GM21737 (cell line): ENCODE data around the gene ANKRD11.
A peak's percentile ranks its signal among the peaks of the same experiment; 100 is the strongest.

Experiments used
- ATAC-seq: cut with Tn5 transposase; IDR thresholded peaks from one replicate; pipeline ENCODE4 v1.9.1; 2021; ENCODE audit warnings: mild to moderate bottlenecking, moderate library complexity; ENCODE audit not compliant: unreplicated experiment

The ANKRD11 gene

GRCh38 chr16:89319886-89320781 lies 170.2 kb downstream of the ANKRD11 start:
- ATAC-seq, result no peak

- ATAC-seq, result no peak
These were observed 170.8 kb downstream of the ANKRD11 start for GRCh38 chr16:89319631-89319885.

GRCh38 chr16:89318871-89319630 lies 171.3 kb downstream of the ANKRD11 start:
- no peak for ATAC-seq

- ATAC-seq, result no peak
These were observed 172.0 kb downstream of the ANKRD11 start for GRCh38 chr16:89318430-89318758.

DNA sequence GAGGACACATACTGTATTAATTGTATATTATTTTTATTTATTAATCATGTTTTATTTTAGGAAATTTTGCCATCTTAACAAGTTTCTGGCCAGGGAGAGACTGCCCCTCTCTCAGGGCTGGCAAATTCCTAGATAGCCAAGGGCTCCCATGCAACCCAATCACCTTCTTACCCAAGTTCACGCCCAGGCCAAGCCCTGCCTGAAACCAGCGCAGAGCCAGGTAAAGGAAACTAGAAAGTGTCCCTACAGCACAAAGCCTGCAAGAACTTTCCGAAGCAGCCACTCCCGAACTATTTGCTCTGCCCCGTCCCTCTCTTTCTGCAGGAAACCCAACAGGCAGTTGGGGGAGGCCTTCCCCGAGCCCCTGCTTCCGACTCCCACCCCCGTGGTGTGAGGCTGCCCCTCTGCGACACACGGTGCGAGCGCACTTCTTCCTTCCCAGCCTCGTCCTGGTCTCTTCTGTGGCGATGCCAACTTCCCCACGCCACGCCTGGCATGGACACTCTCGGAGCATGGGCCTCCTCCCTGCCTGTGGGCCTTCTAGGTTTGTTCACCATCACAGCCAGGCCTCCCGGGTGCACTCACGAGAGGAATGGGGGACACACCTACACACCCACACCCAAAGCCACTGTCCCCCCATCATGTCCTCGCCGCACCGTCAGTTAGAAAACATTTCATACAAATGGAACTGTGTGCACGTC lies 172.5 kb downstream of the ANKRD11 start:
- no peak for ATAC-seq

DNA sequence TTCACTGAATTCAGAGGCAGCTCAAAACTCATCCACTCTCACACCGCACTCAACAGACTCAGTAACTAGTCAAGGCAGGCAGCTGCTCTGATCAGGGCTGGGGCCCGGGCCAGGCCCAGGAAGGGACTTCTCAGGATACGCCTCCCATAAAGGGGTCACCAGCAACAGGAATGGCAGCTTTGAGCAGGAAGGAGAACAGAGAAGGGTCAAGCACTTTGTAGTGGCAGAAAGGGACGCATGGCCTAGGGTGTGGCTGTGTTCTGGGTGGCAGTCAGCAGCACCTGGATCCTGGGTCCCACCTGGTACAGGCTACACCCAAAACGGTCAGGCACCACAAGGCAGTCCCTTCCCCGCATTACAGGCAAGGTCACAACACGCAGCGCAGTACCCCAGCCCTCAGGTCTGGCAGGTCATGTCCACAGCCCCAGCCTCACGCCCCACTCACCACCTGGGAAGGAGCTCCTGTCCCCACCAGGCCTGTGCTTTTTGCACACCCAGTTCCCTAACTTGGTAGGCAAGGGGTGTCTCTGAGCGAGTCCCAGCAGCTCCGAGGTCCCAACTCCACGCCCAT lies 173.2 kb downstream of the ANKRD11 start:
- no peak for ATAC-seq

DNA sequence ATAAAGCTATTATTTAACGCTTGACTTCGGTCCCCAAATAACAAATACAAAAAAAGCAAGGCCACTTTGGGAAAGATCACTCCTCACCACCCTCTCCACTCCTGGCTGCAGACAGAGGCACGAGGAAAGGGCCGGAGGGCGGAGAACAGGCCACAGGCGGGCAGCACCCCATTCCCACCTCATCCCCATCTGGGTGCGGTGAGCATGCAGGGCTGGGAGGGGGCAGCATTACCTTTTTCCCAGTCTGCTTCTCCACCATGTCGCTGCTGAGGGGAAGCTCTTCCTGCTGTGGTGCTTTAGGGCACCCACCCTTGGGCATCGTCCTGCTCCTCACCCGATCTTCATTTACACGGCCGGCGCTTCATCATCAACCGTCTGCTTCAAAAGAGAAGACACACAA lies 173.7 kb downstream of the ANKRD11 start:
- no peak for ATAC-seq

DNA sequence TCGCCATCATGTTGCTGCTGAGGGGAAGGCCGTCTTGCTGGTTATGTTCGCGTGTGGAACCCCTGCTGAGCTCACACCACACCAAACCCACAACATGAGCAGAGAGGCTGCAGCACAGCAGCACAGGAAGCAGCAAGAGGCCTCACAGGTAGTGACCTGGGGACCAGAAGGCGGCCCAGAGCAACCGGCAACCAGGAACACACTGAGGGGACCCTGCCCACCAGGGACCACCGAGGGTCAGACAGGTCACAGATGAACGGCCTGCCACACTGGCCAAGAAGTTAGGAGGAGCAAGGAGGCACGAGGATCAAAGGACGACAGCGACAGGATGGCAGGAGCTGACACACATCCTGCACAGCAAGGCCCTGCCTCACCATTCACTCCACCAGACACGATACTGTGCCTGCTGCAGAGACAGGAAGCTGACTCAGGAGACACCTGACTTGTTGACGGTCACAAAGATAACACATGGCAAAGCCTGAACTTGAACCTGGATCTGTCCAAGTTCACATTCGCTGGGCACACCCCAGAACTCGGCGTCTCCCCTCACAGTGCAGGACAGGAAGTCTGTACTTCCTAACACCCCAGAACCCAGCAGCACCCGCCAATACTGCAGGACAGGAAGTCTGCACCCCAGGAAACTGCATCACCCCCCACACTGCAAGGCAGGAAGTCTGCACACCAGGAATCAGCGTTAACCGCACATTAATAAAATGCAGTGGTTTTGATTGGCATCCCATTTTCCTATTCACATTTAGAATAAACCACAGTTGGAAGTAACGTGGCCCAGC lies 174.4 kb downstream of the ANKRD11 start:
- ATAC-seq, result peak; percentile 41

DNA sequence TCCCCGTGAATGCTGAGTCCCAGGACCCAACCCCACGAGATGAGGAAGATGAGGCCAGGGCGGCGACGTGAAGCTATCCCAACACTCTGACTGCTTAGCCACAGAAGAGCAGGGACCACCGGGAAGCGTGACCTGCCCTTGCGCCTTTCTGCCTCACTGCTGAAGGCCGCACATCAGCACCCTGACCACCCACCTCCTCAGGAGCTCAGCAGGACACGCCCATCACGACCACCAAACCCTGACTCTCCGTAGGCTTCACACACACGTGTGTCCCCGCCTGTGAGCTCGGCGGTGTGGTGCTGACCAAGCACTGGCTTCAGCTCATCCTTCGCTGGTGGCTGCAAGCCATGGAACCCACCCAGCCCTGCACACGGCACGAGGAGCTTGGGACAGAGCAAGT lies 175.1 kb downstream of the ANKRD11 start:
- no peak for ATAC-seq

- no peak for ATAC-seq
These were observed 175.5 kb downstream of the ANKRD11 start for GRCh38 chr16:89314854-89315253.

DNA sequence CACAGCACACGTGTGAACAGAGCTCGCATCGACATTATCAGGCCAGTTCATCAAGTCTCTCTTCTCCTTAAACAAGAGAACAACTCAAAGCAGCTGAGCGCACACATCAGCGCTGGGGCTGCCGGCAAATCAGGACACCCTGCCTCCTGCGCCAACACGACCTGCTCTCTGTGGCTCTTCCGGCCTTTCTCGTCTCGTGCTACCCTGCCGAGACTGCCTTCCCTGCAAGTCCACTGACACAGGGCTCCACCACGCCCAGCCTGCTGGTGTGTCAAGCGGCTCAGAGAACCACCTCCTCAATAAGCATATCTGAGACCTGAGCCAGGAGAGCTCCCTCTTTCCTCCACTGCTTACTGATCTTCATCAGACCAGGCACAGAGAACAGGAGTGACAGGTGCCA lies 176.0 kb downstream of the ANKRD11 start:
- no peak for ATAC-seq

GRCh38 chr16:89313583-89313982 lies 176.8 kb downstream of the ANKRD11 start:
- ATAC-seq, result no peak

- no peak for ATAC-seq
These were observed 177.6 kb downstream of the ANKRD11 start for GRCh38 chr16:89312598-89313299.

GRCh38 chr16:89312194-89312593 lies 178.2 kb downstream of the ANKRD11 start:
- no peak for ATAC-seq

- no peak for ATAC-seq
These were observed 178.7 kb downstream of the ANKRD11 start for GRCh38 chr16:89311636-89312035.

GRCh38 chr16:89309438-89310122 lies 180.8 kb downstream of the ANKRD11 start:
- ATAC-seq, result no peak

GRCh38 chr16:89308391-89309333 lies 181.7 kb downstream of the ANKRD11 start:
- ATAC-seq, result no peak

DNA sequence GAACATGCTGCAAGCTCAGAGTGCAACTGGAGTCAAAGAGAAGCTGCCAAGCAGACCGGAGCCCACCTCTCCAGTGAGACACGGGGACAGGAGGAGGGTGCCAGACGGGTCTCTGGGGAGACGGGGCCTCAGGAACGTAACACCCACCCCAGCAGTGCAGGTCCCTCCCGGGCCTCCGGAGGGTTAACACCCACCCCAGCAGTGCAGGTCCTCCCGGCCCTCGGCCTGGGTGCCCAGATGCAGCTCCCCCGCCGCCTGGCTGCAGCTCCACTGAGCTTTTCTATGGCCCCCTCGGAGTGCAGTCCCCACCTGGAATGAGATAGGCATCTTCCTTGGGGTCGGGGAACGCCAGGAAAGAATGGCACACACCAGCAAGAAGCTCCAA lies 182.9 kb downstream of the ANKRD11 start:
- no peak for ATAC-seq
